Measurements from ENCODE around the gene TP63.

Gene TP63

DNA sequence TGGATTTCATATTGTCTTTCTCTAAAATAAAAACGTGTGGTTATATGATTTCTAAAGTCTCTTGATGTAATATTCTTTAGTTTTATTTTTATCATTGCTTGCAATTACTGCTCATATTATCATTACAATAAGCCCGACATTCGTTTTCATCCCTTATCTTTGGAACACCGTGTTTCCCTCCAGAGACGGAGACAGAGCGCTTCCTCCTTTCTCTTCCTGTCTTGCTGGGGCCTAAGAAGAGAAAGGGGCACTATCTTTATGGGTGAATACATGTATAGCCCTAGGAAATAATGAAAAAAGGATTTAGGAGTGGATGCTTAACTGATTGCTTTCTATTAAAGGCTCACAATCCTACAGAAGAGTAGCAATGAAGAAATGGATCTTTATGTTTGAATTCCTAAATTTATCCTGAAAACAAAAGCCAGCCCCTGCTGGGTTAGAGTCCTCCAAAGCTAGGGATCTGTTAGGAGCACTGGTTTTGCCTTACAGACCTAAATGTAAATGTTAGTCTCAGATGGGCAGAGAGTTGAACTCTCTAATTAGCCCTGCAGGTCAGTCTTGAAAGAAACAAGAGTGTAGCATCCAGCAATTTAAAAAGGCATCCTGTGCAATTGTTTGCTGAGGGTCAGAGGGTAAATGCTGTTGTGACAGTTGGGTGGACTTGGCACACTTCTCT lies 145.1 kb downstream of the TP63 start:
- DNase-seq (ENCODE audit: low read depth in 1 of 2, low spot score in 1 of 2) = no peak

DNA sequence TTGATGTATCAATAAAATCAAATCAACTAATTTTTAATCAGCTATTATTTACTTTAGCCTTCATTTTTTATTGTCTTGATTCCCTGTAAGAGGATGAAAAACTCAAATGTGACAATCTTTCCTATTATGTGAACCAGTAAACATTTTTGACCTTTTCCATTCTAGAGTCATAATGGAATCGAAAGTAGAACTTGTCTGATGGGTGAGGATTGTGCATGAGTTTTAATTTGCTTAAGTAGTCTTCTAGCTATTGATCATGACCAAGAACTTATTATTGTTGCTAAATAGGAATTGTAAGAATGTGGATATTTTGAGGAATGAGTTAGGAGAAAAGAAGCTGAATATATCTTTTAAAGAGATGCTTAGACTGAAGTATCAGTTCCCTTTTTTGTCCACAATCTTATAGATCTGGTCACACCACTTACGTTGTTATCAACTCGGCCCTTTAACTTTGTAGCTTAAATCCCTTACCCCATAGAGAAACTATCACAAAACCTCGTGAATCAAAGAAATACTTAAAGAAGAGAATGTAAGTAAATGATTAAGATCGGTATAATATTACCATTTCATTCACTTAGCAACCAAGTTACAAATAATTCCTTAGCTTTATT lies 147.3 kb downstream of the TP63 start:
- DNase-seq (ENCODE audit: low read depth in 1 of 2, low spot score in 1 of 2) = no peak

DNA sequence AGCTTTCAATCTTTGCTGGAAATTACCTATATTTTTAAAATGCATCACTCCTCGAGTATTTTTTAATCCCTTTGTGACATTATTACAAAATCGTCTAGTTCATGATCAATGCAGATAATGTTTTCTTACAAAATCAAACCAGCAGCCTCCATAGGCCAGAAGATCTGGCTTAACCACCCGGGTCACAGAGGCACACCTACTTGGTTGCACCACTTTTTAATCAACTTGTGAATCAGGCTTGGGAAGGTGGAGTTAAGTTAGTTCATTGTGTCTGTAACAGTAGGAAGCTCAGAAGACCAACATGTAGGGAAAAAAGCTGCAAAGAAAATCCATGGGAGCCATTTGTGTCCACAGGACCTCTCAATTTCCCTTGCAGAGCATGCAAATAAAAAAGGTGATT lies 148.0 kb downstream of the TP63 start:
- DNase-seq (ENCODE audit: low read depth in 1 of 2, low spot score in 1 of 2) = no peak

DNA sequence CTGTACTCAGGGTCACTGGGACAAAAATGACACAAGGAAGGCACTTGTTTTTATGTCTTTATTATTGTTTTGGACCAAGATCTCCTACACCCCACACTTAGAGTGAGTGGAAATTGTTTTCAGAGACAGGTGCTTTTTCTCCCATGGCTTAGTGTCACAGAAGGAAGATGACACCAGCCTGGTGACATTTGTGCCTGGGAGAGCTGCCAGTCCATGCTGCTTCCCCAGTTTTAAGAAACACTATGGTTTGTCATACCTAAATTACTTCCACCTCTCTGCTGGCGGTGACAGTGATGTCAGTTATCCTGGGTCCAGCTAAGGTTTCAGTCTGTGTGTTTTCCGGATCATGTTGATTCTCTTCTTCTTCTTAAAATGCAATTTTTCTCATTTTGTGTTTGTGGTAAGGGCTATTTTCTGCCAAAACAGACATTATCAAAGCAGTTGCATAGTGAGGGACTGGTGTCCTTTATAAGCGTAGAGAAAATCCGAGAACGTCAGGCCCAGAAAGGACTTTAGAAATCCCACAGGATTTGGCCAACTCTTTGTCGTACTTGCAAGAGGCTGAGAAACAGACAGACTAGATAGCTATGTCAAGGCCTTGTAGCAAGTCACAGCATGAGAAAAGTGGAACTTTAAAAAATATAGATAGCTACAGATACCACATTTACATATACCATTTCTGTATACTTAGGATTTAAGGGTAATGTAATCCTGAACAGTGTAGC lies 149.5 kb downstream of the TP63 start:
- DNase-seq (ENCODE audit: low read depth in 1 of 2, low spot score in 1 of 2) = no peak

DNA sequence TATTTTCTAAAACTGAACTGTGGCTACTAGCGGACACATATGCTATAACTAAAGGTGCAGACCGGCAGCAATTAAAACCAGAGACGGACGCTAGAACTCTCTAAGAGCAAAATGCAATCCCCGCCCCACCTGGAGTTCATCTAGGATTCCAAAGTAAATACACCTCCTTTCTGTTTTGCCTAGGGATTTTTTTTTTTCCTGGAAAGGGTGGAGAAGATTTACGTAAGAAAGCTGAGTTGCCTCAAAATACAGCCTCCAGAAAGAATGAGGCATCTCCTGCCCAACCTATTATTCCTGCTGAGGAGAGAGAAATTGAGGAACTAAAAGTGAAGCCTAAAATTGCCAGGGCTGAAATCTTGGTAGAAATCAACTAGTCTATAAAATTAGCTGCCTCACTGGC lies 150.2 kb downstream of the TP63 start:
- DNase-seq (ENCODE audit: low read depth in 1 of 2, low spot score in 1 of 2) = no peak

DNA sequence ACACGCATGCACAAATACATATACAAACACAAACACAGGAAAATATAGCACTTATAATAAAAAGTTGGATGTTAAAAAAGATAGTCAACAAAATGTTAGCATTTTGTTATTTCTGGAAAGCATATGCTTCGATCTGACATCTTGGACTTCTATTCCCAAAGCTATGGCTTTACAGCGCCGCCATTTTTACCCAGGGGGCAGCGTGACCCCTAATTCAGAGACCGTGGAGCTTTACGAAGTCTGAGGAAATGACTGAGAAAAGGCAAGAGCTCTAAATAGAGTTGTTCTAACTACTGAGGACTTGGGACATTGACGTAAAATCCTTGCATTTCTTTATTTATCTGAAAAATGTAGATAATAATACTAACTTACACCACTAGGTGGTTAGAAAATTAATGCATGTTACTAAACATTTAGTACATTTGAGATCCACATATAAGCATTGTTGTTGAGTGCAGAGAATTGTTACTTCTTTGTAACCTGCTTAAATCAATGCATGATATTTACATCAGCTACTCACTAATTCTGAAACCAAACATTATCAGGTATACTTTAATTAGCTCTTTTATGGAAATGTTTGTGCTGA lies 155.4 kb downstream of the TP63 start:
- no peak for DNase-seq (ENCODE audit: low read depth in 1 of 2, low spot score in 1 of 2)

DNA sequence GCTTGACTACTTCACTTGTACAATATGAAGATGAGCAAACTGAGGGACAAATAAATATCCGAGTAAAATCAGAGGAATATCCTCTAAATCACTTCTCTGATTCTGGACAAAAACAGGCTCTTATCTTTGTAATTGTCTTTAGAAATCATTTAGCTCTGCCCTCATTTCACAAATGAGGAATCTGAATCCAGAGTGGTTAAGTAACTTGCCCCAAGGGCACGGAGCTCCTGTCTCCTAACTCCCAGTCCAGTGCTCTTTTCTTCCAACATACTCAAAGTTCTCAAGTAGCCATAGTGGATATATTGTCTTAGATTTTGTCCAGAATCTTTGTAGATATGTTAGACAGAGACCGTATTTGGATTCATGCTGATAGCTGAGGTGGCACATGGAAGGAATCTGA lies 156.0 kb downstream of the TP63 start:
- DNase-seq (ENCODE audit: low read depth in 1 of 2, low spot score in 1 of 2) = no peak

GRCh38 chr3:189787632-189788031 lies 156.4 kb downstream of the TP63 start:
- no peak for DNase-seq (ENCODE audit: low read depth in 1 of 2, low spot score in 1 of 2)

DNA sequence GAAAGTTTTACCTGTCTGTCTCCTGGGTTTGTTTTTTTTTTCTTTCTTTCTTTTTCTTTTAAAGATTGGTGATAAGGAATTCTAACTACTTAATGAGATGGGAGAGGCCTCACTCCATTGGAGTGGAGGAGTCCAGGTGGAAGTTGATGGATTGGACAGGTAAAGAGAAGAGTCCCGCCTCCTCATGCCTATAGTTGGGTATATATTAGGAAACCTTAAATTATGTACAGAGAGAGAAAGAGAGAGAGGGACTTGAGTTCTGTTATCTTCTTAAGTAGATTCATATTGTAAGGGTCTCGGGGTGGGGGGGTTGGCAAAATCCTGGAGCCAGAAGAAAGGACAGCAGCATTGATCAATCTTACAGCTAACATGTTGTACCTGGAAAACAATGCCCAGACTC lies 158.2 kb downstream of the TP63 start:
- DNase-seq (ENCODE audit: low read depth in 1 of 2, low spot score in 1 of 2) = no peak

GRCh38 chr3:189790658-189791057 lies 159.5 kb downstream of the TP63 start:
- DNase-seq (ENCODE audit: low read depth in 1 of 2, low spot score in 1 of 2) = no peak

GRCh38 chr3:189792046-189792929 lies 161.1 kb downstream of the TP63 start:
- DNase-seq (ENCODE audit: low read depth in 1 of 2, low spot score in 1 of 2) = no peak

- DNase-seq (ENCODE audit: low read depth in 1 of 2, low spot score in 1 of 2) = no peak
Observed at GRCh38 chr3:189794518-189794917, 163.3 kb downstream of the TP63 start.

- no peak for DNase-seq (ENCODE audit: low read depth in 1 of 2, low spot score in 1 of 2)
Observed at GRCh38 chr3:189797103-189797750, 166.0 kb downstream of the TP63 start.

DNA sequence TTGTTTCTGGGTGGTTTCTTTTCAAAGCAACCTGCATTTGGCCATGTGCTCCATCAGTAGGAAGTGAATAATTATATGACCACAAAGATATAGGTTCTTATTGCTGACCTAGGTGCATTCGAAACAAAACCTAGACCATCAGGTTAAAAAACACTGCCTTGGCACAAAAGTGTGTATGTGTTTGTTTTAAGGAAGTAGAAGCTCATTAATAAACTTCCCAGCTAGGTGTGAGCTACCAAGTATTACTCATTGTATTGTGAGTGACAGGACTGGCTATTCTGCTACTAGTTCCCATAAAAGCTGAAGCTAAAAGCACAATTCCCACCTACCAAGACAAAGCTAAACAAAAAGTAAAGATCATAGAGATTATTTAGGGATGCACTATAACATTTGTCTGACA lies 168.2 kb downstream of the TP63 start:
- DNase-seq (ENCODE audit: low read depth in 1 of 2, low spot score in 1 of 2) = no peak

DNA sequence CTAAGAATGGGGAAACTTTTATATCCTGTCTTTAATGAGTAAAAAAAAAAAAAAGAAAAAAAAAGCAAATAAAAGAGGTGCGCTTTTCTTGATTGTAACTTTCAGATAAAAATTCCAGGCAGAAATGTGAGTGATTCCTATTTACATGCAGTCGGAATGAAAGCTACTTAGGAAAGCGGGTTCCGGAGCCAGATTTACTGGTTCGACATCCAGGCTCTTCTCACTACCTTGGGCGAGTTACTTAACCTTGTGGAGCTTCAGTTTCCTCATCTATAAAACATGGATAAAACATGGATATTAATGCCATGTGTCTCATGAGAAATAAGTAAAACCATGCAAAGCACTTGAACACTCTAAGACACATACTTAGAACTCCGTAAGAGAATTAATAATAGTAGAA lies 169.2 kb downstream of the TP63 start:
- DNase-seq (ENCODE audit: low read depth in 1 of 2, low spot score in 1 of 2) = no peak

DNA sequence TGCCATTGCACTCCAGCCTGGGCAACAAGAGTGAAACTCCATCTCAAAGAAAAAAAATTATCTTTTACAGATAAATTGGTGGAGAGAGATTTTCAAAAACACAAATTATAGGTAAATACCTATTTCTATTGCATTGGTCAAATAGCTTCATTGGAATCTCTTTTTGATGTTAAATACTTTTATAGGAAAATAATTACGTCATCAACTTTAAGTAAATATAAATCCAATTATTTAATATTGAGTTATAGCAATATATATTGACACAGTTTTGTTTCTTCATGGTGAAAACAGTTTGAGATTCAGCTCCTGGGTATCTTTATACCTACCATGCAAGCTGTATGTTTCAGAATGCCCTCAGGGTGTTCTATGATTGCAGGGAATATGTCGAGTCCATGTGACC lies 172.1 kb downstream of the TP63 start:
- no peak for DNase-seq (ENCODE audit: low read depth in 1 of 2, low spot score in 1 of 2)

DNA sequence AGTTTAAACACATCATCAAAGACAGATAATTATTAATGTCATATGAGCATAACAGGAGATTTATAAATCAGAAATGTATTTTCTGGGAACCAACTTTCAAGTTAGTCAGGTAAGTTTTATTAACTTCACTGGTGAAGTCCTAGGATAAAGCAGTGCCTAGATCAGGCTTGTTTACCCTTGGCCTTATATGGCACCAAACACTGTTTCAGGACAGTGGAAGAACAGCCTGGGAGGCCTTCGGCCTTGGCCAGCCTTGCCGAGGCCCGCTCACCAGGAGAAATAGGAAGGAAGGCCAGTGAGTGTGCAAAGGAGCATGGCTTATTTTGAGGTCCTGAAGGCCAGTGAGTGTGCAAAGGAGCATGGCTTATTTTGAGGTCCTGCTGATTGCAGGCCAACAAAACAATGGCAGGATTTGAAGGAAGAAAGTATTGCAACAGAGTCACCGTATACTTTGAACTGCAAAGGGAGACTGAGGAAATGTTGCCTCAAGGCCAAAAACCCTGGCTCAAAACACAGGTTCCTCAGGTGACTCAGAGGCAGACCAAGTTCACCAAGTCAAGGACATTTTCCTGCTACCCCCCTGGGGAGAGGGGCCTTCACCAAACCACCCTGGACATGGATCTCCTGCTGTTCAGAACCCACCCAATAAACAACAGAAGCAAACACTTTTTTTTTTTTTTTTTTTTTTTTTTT lies 174.3 kb downstream of the TP63 start:
- no peak for DNase-seq (ENCODE audit: low read depth in 1 of 2, low spot score in 1 of 2)

- DNase-seq (ENCODE audit: low read depth in 1 of 2, low spot score in 1 of 2) = no peak
Observed at GRCh38 chr3:189806171-189806951, 175.2 kb downstream of the TP63 start.

DNA sequence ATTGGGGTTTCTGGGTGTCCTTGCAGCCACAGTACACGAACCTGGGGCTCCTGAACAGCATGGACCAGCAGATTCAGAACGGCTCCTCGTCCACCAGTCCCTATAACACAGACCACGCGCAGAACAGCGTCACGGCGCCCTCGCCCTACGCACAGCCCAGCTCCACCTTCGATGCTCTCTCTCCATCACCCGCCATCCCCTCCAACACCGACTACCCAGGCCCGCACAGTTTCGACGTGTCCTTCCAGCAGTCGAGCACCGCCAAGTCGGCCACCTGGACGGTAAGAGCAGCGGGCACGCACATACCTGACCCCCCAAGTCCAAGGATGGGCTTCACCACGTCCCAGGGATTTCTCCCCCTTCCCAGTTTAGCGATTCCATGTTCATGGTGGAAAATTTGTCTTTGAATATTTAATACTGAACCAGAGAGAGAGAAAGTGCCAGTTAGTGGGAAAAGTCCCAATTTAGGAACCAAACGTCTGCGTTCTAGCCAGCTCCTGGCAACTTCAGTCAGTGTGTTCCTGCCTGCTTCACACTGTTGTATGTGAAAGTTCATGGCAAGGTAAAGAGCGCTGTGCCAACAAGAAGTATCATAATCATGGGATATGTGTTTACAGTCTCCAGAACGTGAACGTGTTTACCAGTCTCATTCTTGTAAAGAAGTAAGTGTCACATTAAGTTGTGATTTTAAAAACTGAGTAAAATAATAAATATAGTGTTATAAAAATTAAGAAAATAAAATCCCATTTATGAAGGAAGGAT lies 177.2 kb downstream of the TP63 start:
- DNase-seq (ENCODE audit: low read depth in 1 of 2, low spot score in 1 of 2) = no peak

Data from activated CD4-positive, alpha-beta T cell treated with anti-CD3 and anti-CD28 coated beads, Interleukin-2, amount 50 U/mL, for 24 hours (primary cell).